Fibroblast of upper back skin (primary cell): ENCODE results near the gene SEZ6L2.
"Not testable (repeated sequence)": the region's sequence is repeated elsewhere in the genome, so short reads cannot be mapped to it uniquely, and the experiment has no call there.

Experiments used
- DNase-seq: peaks from one replicate; pipeline ENCODE4 v3.0.0-alpha.2; 2013

Gene SEZ6L2

GRCh38 chr16:29909851-29910250 lies 10.5 kb upstream of the SEZ6L2 start:
- DNase-seq, result not testable (repeated sequence)

DNA sequence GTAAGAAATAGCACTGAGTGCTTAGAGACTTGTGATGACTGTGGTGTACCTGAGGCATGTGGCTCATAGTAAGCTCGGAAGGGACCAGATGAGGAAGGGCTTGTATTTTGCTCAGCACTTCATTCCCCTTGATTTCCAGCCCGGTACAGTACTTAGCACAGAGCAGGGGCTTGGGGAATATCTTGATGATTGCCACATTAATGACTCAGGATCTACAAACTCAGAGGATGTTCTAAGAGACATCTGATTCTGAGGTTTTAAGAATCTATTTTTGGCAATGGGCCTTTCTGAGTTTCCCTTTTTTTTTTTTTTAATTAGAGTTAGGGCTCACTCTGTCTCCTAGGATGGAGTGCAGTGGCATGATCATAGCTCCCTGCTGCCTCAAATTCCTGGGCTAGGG lies 10.0 kb upstream of the SEZ6L2 start:
- DNase-seq, result peak; percentile 47

GRCh38 chr16:29908719-29909220 lies 9.4 kb upstream of the SEZ6L2 start:
- no peak for DNase-seq

DNA sequence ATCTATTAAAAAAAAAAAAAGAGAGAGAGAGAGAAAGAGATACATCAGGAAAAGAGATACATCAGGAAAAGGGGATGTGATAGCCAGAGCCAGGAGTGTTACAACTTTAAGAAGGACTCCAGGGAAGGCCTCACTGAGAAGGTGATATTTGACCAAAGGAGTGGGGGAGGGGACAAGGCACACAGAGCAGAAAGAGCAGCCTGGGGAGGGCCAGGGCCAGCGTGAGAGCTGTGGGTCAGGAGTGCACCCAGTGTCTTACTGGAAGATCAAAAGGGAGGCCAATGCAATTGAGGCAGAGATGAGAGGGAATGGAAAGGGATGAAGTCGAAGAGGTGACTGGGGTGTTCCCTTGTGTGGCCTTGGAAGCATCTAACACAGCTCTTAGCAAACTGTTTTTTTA lies 8.6 kb upstream of the SEZ6L2 start:
- no peak for DNase-seq

- no peak for DNase-seq
These were observed 7.3 kb upstream of the SEZ6L2 start for GRCh38 chr16:29906520-29907244.

DNA sequence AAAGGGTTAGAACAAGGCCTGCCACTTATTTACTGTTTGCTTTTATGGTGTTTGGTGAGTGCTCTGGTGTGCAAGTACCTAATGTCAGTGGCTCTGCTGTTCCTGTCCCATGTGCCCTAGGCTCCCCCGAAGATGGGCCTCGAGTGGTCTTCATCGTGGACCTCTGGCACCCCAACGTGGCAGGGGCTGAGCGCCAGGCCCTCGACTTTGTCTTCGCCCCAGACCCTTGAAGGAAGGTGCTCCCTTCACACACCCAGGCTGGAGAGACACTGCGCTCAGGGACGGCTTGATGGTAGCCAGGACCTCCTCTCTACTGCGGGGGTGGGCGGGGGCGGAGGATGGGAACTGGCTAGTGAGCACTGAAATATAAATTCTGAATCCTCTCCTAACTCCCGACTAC lies 6.3 kb upstream of the SEZ6L2 start:
- no peak for DNase-seq

DNA sequence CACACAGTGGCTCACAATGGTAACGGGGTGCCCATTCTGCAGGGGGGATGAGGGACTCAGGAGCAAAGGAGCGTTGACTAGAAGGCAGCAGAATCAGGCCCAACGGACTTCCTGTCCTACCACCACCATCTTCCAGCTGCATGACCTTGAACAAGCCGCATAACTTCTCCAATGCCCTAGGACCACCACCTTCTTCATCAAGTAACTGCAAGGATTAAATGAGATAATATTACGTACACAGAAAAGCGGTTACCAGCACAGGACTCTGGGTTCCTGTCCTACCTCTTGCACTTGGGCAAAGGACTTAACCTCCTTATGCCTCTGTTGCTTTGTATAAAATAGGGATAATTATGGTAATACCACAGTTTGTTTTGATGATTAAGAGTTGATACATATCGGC lies 5.6 kb upstream of the SEZ6L2 start:
- DNase-seq, result no peak

DNA sequence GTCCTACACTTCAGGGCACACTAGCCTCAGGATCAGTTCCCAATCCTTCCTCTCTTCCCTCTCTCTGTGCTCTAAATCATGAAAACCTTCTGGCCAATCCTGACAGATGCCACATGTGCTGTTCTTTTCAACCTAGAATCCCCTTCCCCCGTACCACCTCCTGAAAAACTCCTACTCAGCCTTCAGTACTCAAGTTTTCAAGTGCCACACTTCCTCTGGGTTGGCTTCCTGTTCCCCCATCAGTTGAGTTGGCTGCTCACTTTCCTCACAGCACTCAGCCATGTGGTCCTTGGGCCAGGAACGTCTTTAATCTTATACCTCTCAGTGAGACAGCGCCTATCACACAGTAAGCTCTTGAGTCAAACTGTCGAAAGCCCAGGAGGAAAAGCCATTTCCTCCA lies 4.2 kb upstream of the SEZ6L2 start:
- no peak for DNase-seq

GRCh38 chr16:29901607-29901945 lies 2.2 kb upstream of the SEZ6L2 start:
- no peak for DNase-seq

DNA sequence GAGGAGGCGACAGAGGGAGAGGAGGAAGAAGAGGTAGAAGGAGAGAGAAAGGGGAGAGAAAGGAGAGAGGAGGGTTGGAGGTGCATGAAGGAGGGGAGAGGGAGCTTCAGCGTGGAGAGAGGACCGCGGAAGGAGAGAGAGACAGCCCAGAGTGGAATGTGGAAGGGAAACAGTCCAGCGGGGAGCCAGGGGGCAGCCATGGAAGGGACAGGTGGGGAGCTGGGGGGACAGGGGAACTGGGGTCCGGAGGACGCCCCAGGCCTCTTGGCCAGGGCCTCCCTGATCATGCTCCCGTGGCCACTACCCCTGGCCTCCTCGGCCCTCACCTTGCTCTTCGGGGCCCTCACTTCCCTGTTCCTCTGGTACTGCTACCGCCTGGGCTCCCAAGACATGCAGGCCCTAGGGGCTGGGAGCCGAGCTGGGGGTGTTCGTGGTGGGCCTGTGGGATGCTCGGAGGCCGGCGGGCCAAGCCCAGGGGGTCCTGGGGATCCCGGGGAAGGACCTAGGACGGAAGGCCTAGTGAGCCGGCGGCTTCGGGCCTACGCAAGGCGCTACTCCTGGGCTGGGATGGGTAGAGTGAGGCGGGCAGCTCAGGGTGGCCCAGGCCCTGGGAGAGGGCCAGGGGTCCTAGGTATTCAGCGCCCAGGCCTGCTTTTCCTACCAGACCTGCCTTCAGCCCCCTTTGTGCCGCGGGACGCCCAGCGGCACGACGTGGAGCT lies 1.7 kb upstream of the SEZ6L2 start:
- no peak for DNase-seq

DNA sequence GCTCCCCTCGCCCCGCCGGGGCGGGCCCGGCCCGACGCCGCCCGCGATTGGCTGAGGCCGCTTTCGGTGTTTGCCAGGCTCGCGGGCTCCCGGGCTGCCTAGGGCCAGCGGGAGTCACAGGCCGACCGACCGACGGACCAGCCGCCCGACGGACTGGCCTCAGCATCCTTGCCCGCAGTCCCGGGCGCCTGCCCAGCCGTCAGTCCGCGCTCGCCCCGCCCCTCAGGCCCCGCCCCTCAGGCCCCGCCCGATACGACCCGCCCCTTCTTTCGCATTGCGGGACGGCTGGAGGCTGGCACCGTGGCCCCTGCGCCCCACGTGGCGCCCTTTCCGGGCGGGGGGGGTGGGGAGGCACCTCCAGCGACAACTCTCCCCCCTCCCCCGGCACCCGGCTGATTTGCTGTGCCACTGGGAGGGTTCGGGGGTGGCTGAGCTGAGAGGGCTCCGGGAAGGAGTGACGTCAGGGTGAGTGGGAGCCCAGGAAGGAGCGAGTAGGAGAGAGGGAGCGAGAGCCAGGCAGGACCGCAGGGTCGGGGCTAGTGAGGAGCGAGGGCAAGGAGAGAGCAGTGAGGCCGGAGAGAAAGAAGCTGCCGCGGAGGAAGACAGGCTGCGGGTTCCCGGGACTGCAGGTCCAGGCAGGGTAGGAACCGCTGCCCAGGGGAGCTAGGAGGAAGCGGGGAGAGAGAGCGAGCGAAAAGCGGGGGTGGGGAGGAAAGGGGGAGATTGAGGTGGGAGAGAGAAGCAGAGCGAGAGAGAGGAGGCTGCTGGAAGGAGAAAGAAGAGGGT lies 945 bp upstream of the SEZ6L2 start, which contains the start of gene ASPHD1:
Gene ASPHD1 (plus strand): TSS at position 387 of the 786 bp plus-strand sequence. CDS start 484 bp downstream, outside the sequence.
- DNase-seq, result peak; percentile 62

GRCh38 chr16:29898804-29899515 lies 390 bp downstream of the SEZ6L2 start:
- peak; percentile 6 for DNase-seq

DNA sequence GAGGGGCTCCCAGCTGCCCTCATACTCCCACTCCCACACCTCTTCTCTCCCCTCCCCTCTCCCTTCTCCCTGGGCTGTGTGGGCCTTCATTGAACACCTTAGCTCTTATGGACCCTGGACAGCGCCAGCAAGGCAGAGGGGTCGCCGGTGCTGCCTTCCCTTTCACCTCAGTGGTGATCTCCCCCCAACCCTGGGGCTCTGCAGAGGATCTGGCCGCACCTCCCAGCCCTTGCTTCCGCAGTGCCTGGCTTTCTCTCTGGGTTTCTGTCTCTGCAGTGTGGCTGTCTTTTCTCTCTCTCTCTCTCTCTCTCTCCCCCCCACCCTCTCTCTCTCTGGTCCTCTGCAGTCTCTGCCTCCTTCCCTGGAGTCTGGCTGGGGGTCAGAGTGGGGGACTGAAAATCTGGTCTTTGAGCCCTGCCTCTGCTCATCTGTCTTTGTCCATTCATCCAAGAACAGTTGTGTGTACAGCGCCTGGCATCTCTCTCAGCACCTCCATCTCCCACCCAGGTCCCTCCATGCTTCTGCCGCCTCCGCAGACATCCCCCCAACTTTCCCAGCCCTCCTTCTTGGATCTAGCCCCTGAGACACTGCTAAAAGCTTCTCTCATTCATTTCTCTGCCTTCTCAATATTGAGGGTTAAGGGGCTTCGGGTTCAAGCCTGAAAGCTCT lies 1.1 kb downstream of the SEZ6L2 start:
- DNase-seq, result no peak

DNA sequence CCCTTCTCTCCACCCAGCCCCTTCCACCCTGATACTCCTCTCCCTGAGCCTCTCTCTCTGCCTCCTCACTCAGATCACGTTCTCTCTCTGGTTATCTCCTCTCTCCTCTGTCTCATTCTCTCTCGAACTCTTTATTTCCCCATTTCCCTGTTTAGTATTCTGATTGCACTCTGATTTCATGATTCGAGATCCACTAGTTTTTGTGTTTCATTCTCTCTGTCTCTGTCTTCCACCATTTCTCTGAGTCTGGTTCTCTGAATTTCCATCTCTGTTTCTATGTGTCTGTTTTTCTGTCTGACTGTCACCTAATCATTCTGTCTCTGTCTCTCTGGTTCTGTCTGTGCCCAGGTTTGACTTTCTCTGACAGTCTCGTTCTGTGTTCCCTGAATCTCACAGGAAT lies 2.0 kb downstream of the SEZ6L2 start:
- no peak for DNase-seq

- DNase-seq, result no peak
These were observed 2.5 kb downstream of the SEZ6L2 start for GRCh38 chr16:29896841-29897240.

DNA sequence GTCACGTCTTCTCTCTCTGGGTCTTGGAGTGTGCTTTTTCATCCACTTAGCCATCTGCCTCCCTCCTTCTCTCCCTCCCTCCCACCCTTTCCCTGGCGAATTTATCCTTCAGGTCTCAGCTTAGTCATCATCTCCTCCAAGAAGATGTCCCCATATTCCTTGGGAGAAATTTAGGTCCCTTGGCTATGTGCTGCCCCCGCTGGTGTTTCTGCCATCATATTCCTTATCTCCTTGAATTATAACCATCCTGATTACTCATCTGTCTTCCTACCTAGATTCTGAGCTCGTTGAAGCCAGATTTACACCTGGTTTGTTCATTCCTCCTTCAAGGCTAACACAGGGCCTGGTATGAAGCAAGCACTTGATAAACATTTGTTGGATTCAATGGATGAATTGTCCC lies 5.0 kb downstream of the SEZ6L2 start:
- no peak for DNase-seq

DNA sequence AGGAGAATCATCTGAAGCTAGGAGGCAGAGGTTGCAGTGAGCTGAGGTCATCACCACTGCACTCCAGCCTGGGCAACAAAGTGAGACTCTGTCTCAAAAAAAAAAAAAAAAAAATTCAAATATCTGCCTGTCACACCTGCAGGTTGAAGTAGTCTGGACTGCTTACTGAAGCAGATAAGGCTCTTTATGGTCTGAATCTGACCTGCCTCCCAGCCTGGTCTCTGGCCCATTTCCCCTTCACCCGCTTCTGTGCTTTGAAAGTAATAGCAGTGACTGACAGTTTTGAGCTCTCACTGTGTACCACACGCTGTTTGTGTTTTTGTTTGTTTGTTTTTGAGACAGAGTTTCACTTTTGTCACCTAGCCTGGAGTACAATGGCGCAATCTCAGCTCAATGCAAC lies 5.8 kb downstream of the SEZ6L2 start:
- DNase-seq, result no peak

DNA sequence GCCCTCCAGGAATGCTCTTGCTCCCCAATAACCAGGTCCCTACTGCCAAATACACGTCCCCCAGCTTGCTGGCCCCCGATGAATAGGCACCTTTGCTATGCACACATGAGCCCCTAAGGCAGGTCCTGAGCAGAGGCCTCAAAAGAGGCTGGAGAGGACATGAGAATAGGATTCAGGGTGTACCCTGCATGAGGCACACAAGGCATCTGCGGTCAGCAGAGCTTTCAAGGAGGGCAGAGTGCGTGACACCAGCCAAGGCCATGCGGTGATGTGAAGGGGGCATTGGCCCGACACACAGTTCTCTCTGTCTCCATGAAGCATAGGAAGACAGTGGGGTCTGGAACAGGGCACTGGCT lies 6.9 kb downstream of the SEZ6L2 start:
- no peak for DNase-seq

DNA sequence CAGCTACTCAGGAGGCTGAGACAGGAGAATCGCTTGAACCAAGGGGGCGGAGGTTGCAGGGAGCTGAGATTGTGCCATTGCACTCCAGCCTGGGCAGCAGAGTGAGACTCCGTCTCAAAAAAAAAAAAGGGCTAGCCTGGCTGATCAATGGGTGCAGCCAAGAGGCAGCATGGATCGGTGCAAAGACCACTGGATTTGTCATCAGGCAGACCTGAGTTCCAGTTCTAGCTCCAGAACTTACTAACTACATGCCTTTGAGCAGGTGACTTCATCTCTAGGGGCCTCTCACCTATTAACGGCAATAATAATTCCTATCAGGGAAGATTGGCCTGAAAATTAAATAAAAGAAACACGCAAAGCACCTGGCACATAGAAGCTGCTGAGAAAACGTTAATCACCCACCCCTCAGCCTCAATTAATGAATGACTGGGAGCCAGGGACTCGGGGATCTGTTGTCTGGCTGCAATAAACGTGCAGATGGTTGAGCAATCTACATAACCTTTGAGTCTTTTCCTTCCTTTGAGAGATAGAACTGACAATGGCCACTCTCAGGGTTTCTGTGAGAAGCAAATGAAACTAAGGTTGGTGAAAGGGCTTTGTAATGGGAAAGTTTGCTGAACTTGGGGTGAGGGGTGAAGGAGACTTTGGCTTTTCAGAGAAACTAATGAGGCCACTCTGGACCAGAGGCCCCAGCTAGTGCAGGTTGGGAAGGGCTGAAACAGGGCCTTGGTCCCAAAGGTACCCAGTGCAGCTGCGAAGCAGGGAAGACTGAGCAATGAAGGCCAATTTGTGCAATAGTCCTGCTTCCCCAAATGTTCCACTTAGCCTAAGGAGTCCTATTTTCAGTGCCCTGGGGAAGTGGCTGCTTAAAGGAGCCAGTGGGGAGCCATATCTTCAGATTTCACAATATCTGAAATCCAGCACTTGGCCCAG lies 7.6 kb downstream of the SEZ6L2 start:
- DNase-seq, result no peak

GRCh38 chr16:29889372-29889771 lies 10.0 kb downstream of the SEZ6L2 start:
- not testable (repeated sequence) for DNase-seq

DNA sequence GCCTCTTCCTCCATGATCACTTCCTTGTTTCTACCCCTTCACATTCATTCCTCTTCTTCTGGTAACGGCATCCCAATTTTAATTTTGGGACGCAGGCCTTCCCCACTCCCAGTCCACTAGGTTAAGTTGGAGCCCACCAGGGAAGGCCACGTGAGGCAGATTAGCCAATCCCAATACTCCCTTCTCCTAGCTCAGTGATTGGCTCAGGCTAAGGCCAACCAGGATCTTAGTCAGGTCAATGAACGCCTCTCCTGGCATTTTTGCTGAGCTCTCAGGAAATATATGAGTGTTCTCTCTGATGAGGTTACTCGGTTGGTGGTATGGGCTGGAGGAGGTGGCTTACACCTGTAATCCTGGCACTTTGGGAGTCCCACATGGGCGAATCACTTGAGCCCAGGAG lies 15.4 kb downstream of the SEZ6L2 start:
- no peak for DNase-seq
